ENCODE measurements around the gene FMNL2. TPM values are rescaled to one million over a fixed set of nuclear protein-coding genes. Genes with fewer than 3 reads are reported as not detected.

Gene FMNL2
- total RNA-seq, 1 experiment from 2014 or later = 38.2 TPM

GRCh38 chr2:152489364-152489763, 154.4 kb downstream of the FMNL2 start:
- Histone ChIP-seq H3K9me3 (no peaks in the 10 kb centered on the region), H3K4me3 (ENCODE audit: low read depth, low read length) (no peak overlapping the region), H3K36me3 (ENCODE audit: control insufficient read depth, insufficient read depth, low read length) (no peaks in the 10 kb centered on the region), H3K4me1 (peaks cover 32% of the 10 kb centered on the region), H3K27me3 (replicated peaks; ENCODE audit: control insufficient read depth, insufficient read depth, low read length) (no peaks in the 10 kb centered on the region)
- Mint-ChIP-seq H3K27me3 (ENCODE audit: insufficient read depth, unreplicated experiment) (no peaks in the 10 kb centered on the region), H3K4me1 (ENCODE audit: low read depth, unreplicated experiment) (peaks cover 49% of the 10 kb centered on the region), H3K36me3 (ENCODE audit: insufficient read depth, unreplicated experiment) (peaks cover 11% of the 10 kb centered on the region), H3K9me3 (ENCODE audit: unreplicated experiment) (no peaks in the 10 kb centered on the region), H3K27ac (ENCODE audit: unreplicated experiment) (no peak overlapping the region), H3K4me3 (ENCODE audit: unreplicated experiment) (no peak overlapping the region)
- BruUV-seq (replicated peaks) = no TSS peak
- ChIA-PET CTCF (no interaction called here), POLR2A (no interaction called here)
- intact Hi-C loops (cut with micrococcal nuclease; ENCODE audit: unreplicated experiment) = loop anchor here (5.0 to 10.0 kb wide), 2 partner anchors 152 to 315 kb away; partner anchors contain the start of genes FMNL2 and STAM2
- no peak for TF ChIP-seq CTCF (IDR thresholded peaks at IDR 0.05; ENCODE audit: insufficient read depth in 1 of 2, low read depth in 1 of 2, low read length in 1 of 2, severe bottlenecking in 1 of 2, unreplicated experiment in 1 of 2)
- no peak for DNase-seq

GRCh38 chr2:152490686-152491455, 155.9 kb downstream of the FMNL2 start:
- Histone ChIP-seq H3K9me3 (no peaks in the 10 kb centered on the region), H3K4me3 (ENCODE audit: low read depth, low read length) (no peak overlapping the region), H3K36me3 (ENCODE audit: control insufficient read depth, insufficient read depth, low read length) (no peaks in the 10 kb centered on the region), H3K27me3 (replicated peaks; ENCODE audit: control insufficient read depth, insufficient read depth, low read length) (no peaks in the 10 kb centered on the region), H3K4me1 (peaks cover 22% of the 10 kb centered on the region)
- no TSS peak for BruUV-seq (replicated peaks)
- intact Hi-C loops (cut with micrococcal nuclease; ENCODE audit: unreplicated experiment) = no loop called here
- ChIA-PET CTCF (no interaction called here), POLR2A (no interaction called here)
- Mint-ChIP-seq H3K4me1 (ENCODE audit: low read depth, unreplicated experiment) (peaks cover 43% of the 10 kb centered on the region), H3K27me3 (ENCODE audit: insufficient read depth, unreplicated experiment) (no peaks in the 10 kb centered on the region), H3K36me3 (ENCODE audit: insufficient read depth, unreplicated experiment) (peaks cover 11% of the 10 kb centered on the region), H3K9me3 (ENCODE audit: unreplicated experiment) (no peaks in the 10 kb centered on the region), H3K27ac (ENCODE audit: unreplicated experiment) (no peak overlapping the region), H3K4me3 (ENCODE audit: unreplicated experiment) (no peak overlapping the region)
- no peak for DNase-seq
- no peak for TF ChIP-seq CTCF (IDR thresholded peaks at IDR 0.05; ENCODE audit: insufficient read depth in 1 of 2, low read depth in 1 of 2, low read length in 1 of 2, severe bottlenecking in 1 of 2, unreplicated experiment in 1 of 2)

GRCh38 chr2:152492131-152492530, 157.2 kb downstream of the FMNL2 start:
- no peak for TF ChIP-seq CTCF (IDR thresholded peaks at IDR 0.05; ENCODE audit: insufficient read depth in 1 of 2, low read depth in 1 of 2, low read length in 1 of 2, severe bottlenecking in 1 of 2, unreplicated experiment in 1 of 2)
- BruUV-seq (replicated peaks) = no TSS peak
- Histone ChIP-seq H3K4me3 (ENCODE audit: low read depth, low read length) (no peak overlapping the region), H3K36me3 (ENCODE audit: control insufficient read depth, insufficient read depth, low read length) (no peaks in the 10 kb centered on the region), H3K4me1 (peaks cover 9% of the 10 kb centered on the region), H3K9me3 (no peaks in the 10 kb centered on the region), H3K27me3 (replicated peaks; ENCODE audit: control insufficient read depth, insufficient read depth, low read length) (no peaks in the 10 kb centered on the region)
- DNase-seq = no peak
- H3K4me3 Mint-ChIP-seq (ENCODE audit: unreplicated experiment) = no peak overlapping the region
- intact Hi-C loops (cut with micrococcal nuclease; ENCODE audit: unreplicated experiment) = no loop called here
- no peaks in the 10 kb centered on the region for H3K27me3 Mint-ChIP-seq (ENCODE audit: insufficient read depth, unreplicated experiment)
- no peak overlapping the region for H3K27ac Mint-ChIP-seq (ENCODE audit: unreplicated experiment)
- CTCF ChIA-PET = no interaction called here
- peaks cover 11% of the 10 kb centered on the region for H3K36me3 Mint-ChIP-seq (ENCODE audit: insufficient read depth, unreplicated experiment)
- POLR2A ChIA-PET = no interaction called here
- peaks cover 43% of the 10 kb centered on the region for H3K4me1 Mint-ChIP-seq (ENCODE audit: low read depth, unreplicated experiment)
- H3K9me3 Mint-ChIP-seq (ENCODE audit: unreplicated experiment) = peaks cover 9% of the 10 kb centered on the region
